Endometrium (tissue), 2 donors: Measurements from ENCODE around the gene CCNF.
"Not testable (repeated sequence)": the region's sequence is repeated elsewhere in the genome, so short reads cannot be mapped to it uniquely, and the experiment has no call there.

Experiments used
- FAIRE-seq: peaks from 2 replicates; lab custom pipeline; 2012; peaks lifted over from hg19 to GRCh38; lab: Jason Lieb, UNC
- donor health status: control.
- donor health status: control.

The CCNF gene

GRCh38 chr16:2471653-2472487 lies 42.6 kb downstream of the CCNF start:
- FAIRE-seq: no peak

GRCh38 chr16:2472488-2472864 lies 43.2 kb downstream of the CCNF start:
- no peak for FAIRE-seq

GRCh38 chr16:2472885-2473445 lies 43.7 kb downstream of the CCNF start:
- no peak for FAIRE-seq

GRCh38 chr16:2473446-2473926 lies 44.2 kb downstream of the CCNF start:
- no peak for FAIRE-seq

- FAIRE-seq: no peak
These were observed 45.0 kb downstream of the CCNF start for GRCh38 chr16:2473999-2474876.

- FAIRE-seq: no peak
These were observed 45.7 kb downstream of the CCNF start, which contains the start of gene TBC1D24 for GRCh38 chr16:2474877-2475412. TSS of gene TBC1D24 (plus strand) at chr16:2475127. CDS start at chr16:2496149, 21,022 bp downstream.

- no peak for FAIRE-seq
These were observed 46.4 kb downstream of the CCNF start for GRCh38 chr16:2475413-2476344.

- no peak for FAIRE-seq
These were observed 47.1 kb downstream of the CCNF start for GRCh38 chr16:2476345-2476720.

GRCh38 chr16:2476741-2477140 lies 47.5 kb downstream of the CCNF start:
- no peak for FAIRE-seq

GRCh38 chr16:2477327-2477726 lies 48.1 kb downstream of the CCNF start:
- no peak for FAIRE-seq

- no peak for FAIRE-seq
These were observed 49.0 kb downstream of the CCNF start for GRCh38 chr16:2478279-2478678.

- FAIRE-seq: not testable (repeated sequence)
These were observed 50.7 kb downstream of the CCNF start for GRCh38 chr16:2479996-2480395.

- no peak for FAIRE-seq
These were observed 51.7 kb downstream of the CCNF start for GRCh38 chr16:2480948-2481347.

- no peak for FAIRE-seq
These were observed 52.4 kb downstream of the CCNF start for GRCh38 chr16:2481676-2482075.

- FAIRE-seq: no peak
These were observed 53.0 kb downstream of the CCNF start for GRCh38 chr16:2482249-2482648.

- FAIRE-seq: no peak
These were observed 53.7 kb downstream of the CCNF start for GRCh38 chr16:2482708-2483534.

- no peak for FAIRE-seq
These were observed 55.0 kb downstream of the CCNF start for GRCh38 chr16:2483939-2484897.

GRCh38 chr16:2484898-2485508 lies 55.8 kb downstream of the CCNF start:
- no peak for FAIRE-seq
